ENCODE data around the gene ITGA2B. TPM values are rescaled to one million over a fixed set of nuclear protein-coding genes. Genes with fewer than 3 reads are reported as not detected.
A peak's percentile ranks its signal among the peaks of the same experiment; 100 is the strongest.

ITGA2B gene
- total and polyA plus RNA-seq, 2 experiments from 2014 or later = 0.77 to 3.6 TPM

GRCh38 chr17:44408786-44409185 lies 19.3 kb upstream of the ITGA2B start:
- Histone ChIP-seq H2AFZ (no peak overlapping the region), H3K36me3 (replicated peaks; ENCODE audit: insufficient read depth, low read depth) (no peaks in the 10 kb centered on the region), H3K4me2 (no peak overlapping the region), H3K4me1 (ENCODE audit: insufficient read depth) (no peaks in the 10 kb centered on the region), H3K27ac (no peak overlapping the region), H3K4me3 (no peak overlapping the region), H4K20me1 (ENCODE audit: insufficient read depth, poor library complexity, severe bottlenecking) (no peaks in the 10 kb centered on the region), H3K27me3 (no peaks in the 10 kb centered on the region), H3K9me3 (ENCODE audit: low read depth) (no peaks in the 10 kb centered on the region), H3K79me2 (no peaks in the 10 kb centered on the region), H3K9me2 (replicated peaks; ENCODE audit: insufficient read depth) (no peaks in the 10 kb centered on the region)
- DNase-seq (ENCODE audit: low spot score) = no peak
- no peak for TF ChIP-seq EZH2phosphoT487 (IDR thresholded peaks at IDR 0.05; ENCODE audit: low read depth, severe bottlenecking, unreplicated experiment)
- no peak for TF ChIP-seq EZH2 (IDR thresholded peaks at IDR 0.05; ENCODE audit: borderline replicate concordance)
- TF ChIP-seq CTCF (IDR thresholded peaks at IDR 0.05; ENCODE audit: poor library complexity) = no peak
- WGBS (ENCODE audit: low lambda C conversion rate, missing lambda C conversion rate) = 98% methylated on average over 4 of the region's 4 CpGs

- H2AFZ ChIP-seq = no peak overlapping the region
- no peaks in the 10 kb centered on the region for H3K9me3 ChIP-seq (ENCODE audit: low read depth)
- no peak overlapping the region for H3K4me2 ChIP-seq
- no peak for DNase-seq (ENCODE audit: low spot score)
- H3K36me3 ChIP-seq (replicated peaks; ENCODE audit: insufficient read depth, low read depth) = no peaks in the 10 kb centered on the region
- no peaks in the 10 kb centered on the region for H3K27me3 ChIP-seq
- H3K4me3 ChIP-seq = no peak overlapping the region
- no peaks in the 10 kb centered on the region for H3K9me2 ChIP-seq (replicated peaks; ENCODE audit: insufficient read depth)
- no peaks in the 10 kb centered on the region for H3K79me2 ChIP-seq
- TF ChIP-seq EZH2phosphoT487 (IDR thresholded peaks at IDR 0.05; ENCODE audit: low read depth, severe bottlenecking, unreplicated experiment) (no peak), EZH2 (IDR thresholded peaks at IDR 0.05; ENCODE audit: borderline replicate concordance) (no peak), CTCF (IDR thresholded peaks at IDR 0.05; ENCODE audit: poor library complexity) (no peak)
- 97% methylated on average over 5 of the region's 5 CpGs for WGBS (ENCODE audit: low lambda C conversion rate, missing lambda C conversion rate)
- no peaks in the 10 kb centered on the region for H3K4me1 ChIP-seq (ENCODE audit: insufficient read depth)
- no peaks in the 10 kb centered on the region for H4K20me1 ChIP-seq (ENCODE audit: insufficient read depth, poor library complexity, severe bottlenecking)
- H3K27ac ChIP-seq = no peak overlapping the region
Measured at GRCh38 chr17:44402564-44403172, 13.2 kb upstream of the ITGA2B start.

GRCh38 chr17:44400226-44400847 lies 10.9 kb upstream of the ITGA2B start:
- no peak for DNase-seq (ENCODE audit: low spot score)
- Histone ChIP-seq H4K20me1 (ENCODE audit: insufficient read depth, poor library complexity, severe bottlenecking) (no peaks in the 10 kb centered on the region), H3K4me1 (ENCODE audit: insufficient read depth) (no peaks in the 10 kb centered on the region), H3K27me3 (no peaks in the 10 kb centered on the region), H3K9me2 (replicated peaks; ENCODE audit: insufficient read depth) (no peaks in the 10 kb centered on the region), H3K9me3 (ENCODE audit: low read depth) (no peaks in the 10 kb centered on the region), H3K27ac (no peak overlapping the region), H3K4me2 (no peak overlapping the region), H3K36me3 (replicated peaks; ENCODE audit: insufficient read depth, low read depth) (no peaks in the 10 kb centered on the region), H3K79me2 (no peaks in the 10 kb centered on the region), H2AFZ (no peak overlapping the region), H3K4me3 (no peak overlapping the region)
- TF ChIP-seq CTCF (IDR thresholded peaks at IDR 0.05; ENCODE audit: poor library complexity) (peak; percentile 49), EZH2 (IDR thresholded peaks at IDR 0.05; ENCODE audit: borderline replicate concordance) (no peak), EZH2phosphoT487 (IDR thresholded peaks at IDR 0.05; ENCODE audit: low read depth, severe bottlenecking, unreplicated experiment) (no peak)
- 98% methylated on average over 3 of the region's 3 CpGs for WGBS (ENCODE audit: low lambda C conversion rate, missing lambda C conversion rate)

Data from hepatocyte (in vitro differentiated cells).